K562 (cell line): ENCODE data around the gene TBP. TPM values are rescaled to one million over a fixed set of nuclear protein-coding genes. Genes with fewer than 3 reads are reported as not detected.

Source experiments
- ATAC-seq: fragments of 200-7000 bp; cut with Tn5 transposase; 3 replicates; pipeline ENCODE4 v1.9.1; 2020; ENCODE audit warnings: moderate library complexity
- BruUV-seq: library from RNA; stranded (reverse); fragments of 400-500 nt; replicated peaks from 2 replicates; lab custom pipeline; 2021; lab: Mats Ljungman, UMichigan
- CTCF ChIA-PET: fragments of 300-600 bp; formaldehyde crosslinking; extraction: SDS; loops from one replicate; lab custom pipeline; 2021; ENCODE audit warnings: low intra/inter-chr PET ratio; lab: Yijun Ruan, JAX
- POLR2A ChIA-PET: fragments of 300-600, 350-650 bp; sonication (Branson Sonifier 250); formaldehyde crosslinking; extraction: SDS; loops from one replicate; lab custom pipeline; 2021; ENCODE audit warnings: antibody characterized with exemption, inconsistent platforms; lab: Yijun Ruan, JAX
- DNase-seq, 4 experiments: peaks; one replicate each; pipeline versions ENCODE4 v3.0.0 to v3.0.0-alpha.2; 2011 to 2018; ENCODE audit warnings: low spot score in 3 of 4, mixed read lengths in 3 of 4; ENCODE audit errors: extremely low read depth in 1 of 4
- FAIRE-seq: peaks from 2 replicates; lab custom pipeline; 2011; peaks lifted over from hg19 to GRCh38; lab: Jason Lieb, UNC
- H2AFZ ChIP-seq: 2 replicates; pipeline ENCODE4 v1.6.0; 2011; ENCODE audit warnings: low read depth, low read length, control low read depth, inconsistent platforms
- H3K27ac ChIP-seq: fragments of 200-600 bp; 3 replicates; pipeline ENCODE4 v1.8.0; 2011; ENCODE audit warnings: low read depth, mild to moderate bottlenecking, control low read depth, inconsistent platforms, low read length, moderate library complexity, mixed read lengths; ENCODE audit errors: extremely low read depth
- H3K27me3 ChIP-seq, 2 experiments: fragments of 300-600 bp in 1 of 2; 2 replicates in 1 of 2; 3 replicates in 1 of 2; pipeline versions ENCODE4 v1.6.0 to v1.8.0; 2011; ENCODE audit warnings: inconsistent platforms in 2 of 2, low read length in 2 of 2, mild to moderate bottlenecking in 1 of 2, mixed read lengths in 1 of 2, moderate library complexity in 1 of 2; ENCODE audit not compliant: control insufficient read depth in 2 of 2, insufficient read depth in 2 of 2
- H3K36me3 ChIP-seq: fragments of 300-600 bp; 3 replicates; pipeline ENCODE4 v1.8.0; 2011; ENCODE audit warnings: mild to moderate bottlenecking, low read length, inconsistent platforms; ENCODE audit not compliant: control insufficient read depth, insufficient read depth
- H3K4me1 ChIP-seq, 2 experiments: fragments of 200-600 bp in 1 of 2; replicated peaks in 1 of 2; 2 replicates in 1 of 2; 3 replicates in 1 of 2; pipeline versions ENCODE4 v1.5.1 to v1.8.0; 2011; ENCODE audit warnings: inconsistent platforms in 2 of 2, low read length in 2 of 2, mild to moderate bottlenecking in 1 of 2, mixed read lengths in 1 of 2, moderate library complexity in 1 of 2; ENCODE audit not compliant: control insufficient read depth in 2 of 2, insufficient read depth in 2 of 2
- H3K4me2 ChIP-seq: 2 replicates; pipeline ENCODE4 v1.6.1; 2011; ENCODE audit warnings: low read length, control low read depth, inconsistent platforms, mixed read lengths; ENCODE audit not compliant: insufficient read depth
- H3K4me3 ChIP-seq: fragments of 200-600 bp; sonication (generic), shearing (Covaris generic); 2 replicates; pipeline ENCODE4 v1.5.1; 2016; ENCODE audit warnings: control low read depth, inconsistent platforms
- H3K79me2 ChIP-seq: fragments of 200-600 bp; 3 replicates; pipeline ENCODE4 v1.8.0; 2011; ENCODE audit warnings: low read length, inconsistent platforms; ENCODE audit not compliant: control insufficient read depth, insufficient read depth
- H3K9ac ChIP-seq, 2 experiments: 2 replicates each; pipeline versions ENCODE4 v1.6.0 to v1.6.1; 2011; ENCODE audit warnings: low read depth in 2 of 2, low read length in 2 of 2, control low read depth in 1 of 2, inconsistent platforms in 1 of 2, mild to moderate bottlenecking in 1 of 2, mixed read lengths in 1 of 2; ENCODE audit not compliant: insufficient read depth in 1 of 2
- H3K9me1 ChIP-seq: one replicate; pipeline ENCODE4 v1.6.0; 2011; ENCODE audit warnings: inconsistent platforms, mild to moderate bottlenecking, low read length, moderate library complexity; ENCODE audit not compliant: control insufficient read depth, insufficient read depth
- H3K9me3 ChIP-seq: replicated peaks from 2 replicates; pipeline ENCODE4 v1.5.1; 2011; ENCODE audit warnings: low read depth, low read length, inconsistent platforms; ENCODE audit not compliant: control insufficient read depth, insufficient read depth
- H4K20me1 ChIP-seq: replicated peaks from 2 replicates; pipeline ENCODE4 v1.6.1; 2011; ENCODE audit warnings: low read length, inconsistent platforms, mixed read lengths; ENCODE audit not compliant: control insufficient read depth, insufficient read depth
- BRD4 ChIP-seq: fragments of 200-600 bp; sonication (generic); IDR thresholded peaks from 2 replicates; pipeline ENCODE4 v1.6.1; 2017; ENCODE audit warnings: inconsistent platforms
- C11orf30 ChIP-seq: fragments of 450-650 bp; IDR thresholded peaks from 2 replicates; pipeline ENCODE4 v1.6.1; 2016; ENCODE audit warnings: low read depth, mild to moderate bottlenecking
- CBX5 ChIP-seq: IDR thresholded peaks from 2 replicates; pipeline ENCODE4 v1.6.1; 2014; ENCODE audit warnings: low read depth, borderline replicate concordance
- CHCHD3 ChIP-seq: fragments of 250-450 bp; sonication (Bioruptor Pico); IDR thresholded peaks from 2 replicates; pipeline ENCODE4 v2.1.2; 2022; ENCODE audit warnings: mild to moderate bottlenecking
- DNMT1 ChIP-seq: fragments of 450-650 bp; IDR thresholded peaks from 2 replicates; pipeline ENCODE4 v1.6.1; 2016; ENCODE audit warnings: antibody characterized with exemption, mild to moderate bottlenecking
- MAFF ChIP-seq: IDR thresholded peaks from 2 replicates; pipeline ENCODE4 v1.6.1; 2012; ENCODE audit warnings: low read length, improper control_type of control experiment
- NFATC3 ChIP-seq: fragments of 450-650 bp; IDR thresholded peaks from 2 replicates; pipeline ENCODE4 v1.6.1; 2017; ENCODE audit warnings: mild to moderate bottlenecking
- NFIX ChIP-seq: fragments of 250-450 bp; sonication (Bioruptor Pico); IDR thresholded peaks from 2 replicates; pipeline ENCODE4 v1.4.0; 2020; ENCODE audit warnings: low read depth, mild to moderate bottlenecking, moderate library complexity
- NR2C2 ChIP-seq, 2 experiments: fragments of 200-800 bp in 1 of 2; sonication (Bioruptor generic) in 1 of 2; sonication (generic) in 1 of 2; formaldehyde crosslinking in 1 of 2; IDR thresholded peaks; 2 replicates each; pipeline versions ENCODE4 v1.6.1 to v1.8.0; 2016 to 2022; ENCODE audit warnings: mild to moderate bottlenecking in 1 of 2, missing compliant biosample characterization in 1 of 2, missing genetic modification characterization in 1 of 2, missing genetic modification reagents in 1 of 2
- PRMT5 ChIP-seq: sonication (generic); formaldehyde crosslinking; IDR thresholded peaks from 2 replicates; pipeline ENCODE4 v1.5.0; 2020; ENCODE audit warnings: missing genetic modification reagents
- RFX7 ChIP-seq: fragments of 250-450 bp; sonication (Bioruptor Pico); IDR thresholded peaks from 2 replicates; pipeline ENCODE4 v1.5.1; 2021; ENCODE audit warnings: mild to moderate bottlenecking
- RHOXF2B ChIP-seq: fragments of 250-450 bp; sonication (Bioruptor Pico); conservative IDR thresholded peaks from 2 replicates; pipeline ENCODE4 v1.5.1; 2021
- SAP30 ChIP-seq: fragments of 200-600 bp; sonication (generic); IDR thresholded peaks from 2 replicates; pipeline ENCODE4 v1.6.1; 2012; ENCODE audit warnings: borderline replicate concordance, low read depth, mild to moderate bottlenecking, moderate library complexity, low read length, control low read depth, inconsistent platforms; ENCODE audit not compliant: insufficient read depth, poor library complexity, severe bottlenecking
- SP2 ChIP-seq: IDR thresholded peaks from 2 replicates; pipeline ENCODE4 v1.6.1; 2011; ENCODE audit warnings: mild to moderate bottlenecking, low read depth, low read length, moderate library complexity; ENCODE audit not compliant: poor library complexity, severe bottlenecking; ENCODE audit errors: extremely low read depth
- TCF7 ChIP-seq: sonication (generic); IDR thresholded peaks from 2 replicates; pipeline ENCODE4 v1.6.1; 2016; ENCODE audit warnings: antibody characterized with exemption, borderline replicate concordance
- XRCC5 ChIP-seq: fragments of 200-400 bp; formaldehyde crosslinking; IDR thresholded peaks from 2 replicates; pipeline ENCODE4 v1.6.1; 2017; ENCODE audit warnings: low read depth, mild to moderate bottlenecking, low read length
- ZNF143 ChIP-seq: sonication (generic); formaldehyde crosslinking; IDR thresholded peaks from 2 replicates; pipeline ENCODE4 v1.9.0; 2022; ENCODE audit warnings: mild to moderate bottlenecking, missing genetic modification reagents
- ZNF316 ChIP-seq: fragments of 450-650 bp; IDR thresholded peaks from 2 replicates; pipeline ENCODE4 v1.6.1; 2016
- ZNF644 ChIP-seq: fragments of 200-800 bp; sonication (Bioruptor generic); IDR thresholded peaks from 2 replicates; pipeline ENCODE4 v1.6.1; 2016; ENCODE audit warnings: low read depth, missing genetic modification characterization, missing compliant biosample characterization
- ZNF717 ChIP-seq: fragments of 250-450 bp; sonication (Bioruptor Pico); IDR thresholded peaks from 2 replicates; pipeline ENCODE4 v1.5.0; 2021
- ZNF764 ChIP-seq: fragments of 250-450 bp; sonication (Bioruptor Pico); IDR thresholded peaks from 2 replicates; pipeline ENCODE4 v1.4.0; 2020; ENCODE audit warnings: low read depth, mild to moderate bottlenecking, moderate library complexity
- WGBS: fragments of 100-300 bp; shearing (Covaris generic); methylation state at CpG from one replicate; pipeline ENCODE4 v1.1.6; 2016; ENCODE audit warnings: low coverage, mixed read lengths; ENCODE audit not compliant: insufficient coverage; ENCODE audit errors: missing lambda C conversion rate; 5-methylcytosine and 5-hydroxymethylcytosine counted together
- in situ Hi-C: fragments of 300-500 bp; cut with MboI; formaldehyde crosslinking; loops from 4 replicates; pipeline ENCODE4 v1.15.0; 2018; ENCODE audit warnings: inconsistent platforms, mixed read lengths
- intact Hi-C: fragments of 100-400 bp; cut with micrococcal nuclease; formaldehyde crosslinking; loops from 2 replicates; pipeline ENCODE4 v1.14.2; 2022
- polyA plus RNA-seq, 8 experiments: library from polyadenylated mRNA; depleted of rRNA in 4 of 8; stranded (reverse) in 5 of 8; unstranded in 3 of 8; fragments of >200 nt; fragmentation: Nextera tagmentation in 2 of 8; fragmentation: Illumina TruSeq in 1 of 8; extraction: Ambion mirVana in 2 of 8; extraction: Trizol in 1 of 8; gene quantifications; 2 replicates each; pipeline versions ENCODE4 v1.2.1 to v1.2.3, GENCODE V29; 2011 to 2014; ENCODE audit warnings: inconsistent platforms in 1 of 8, missing spikeins in 1 of 8
- total RNA-seq, 7 experiments: library from RNA; depleted of rRNA in 6 of 7; stranded (reverse); fragments of >200 nt in 6 of 7; fragmentation: Illumina TruSeq in 2 of 7; extraction: Trizol in 2 of 7; gene quantifications; 2 replicates each; pipeline versions ENCODE4 v1.2.1 to v1.2.3, GENCODE V29; 2011 to 2021; ENCODE audit warnings: low replicate concordance in 1 of 7
- TF ChIP-seq, protein P1 (sequence below): fragments of 450-650 bp; IDR thresholded peaks from 2 replicates; pipeline ENCODE4 v1.7.0; 2016; ENCODE audit warnings: borderline replicate concordance
- TF ChIP-seq, protein P2 (sequence below): fragments of 450-650 bp; IDR thresholded peaks from 2 replicates; pipeline ENCODE4 v1.6.1; 2017; ENCODE audit warnings: mild to moderate bottlenecking, moderate library complexity

TBP gene
- total and polyA plus RNA-seq, 9 of the 15 experiments (the other 6 are each of a cell fraction or from before 2014, with no cell fraction given) = 28.5 to 86.1 (median 39.5) TPM

DNA sequence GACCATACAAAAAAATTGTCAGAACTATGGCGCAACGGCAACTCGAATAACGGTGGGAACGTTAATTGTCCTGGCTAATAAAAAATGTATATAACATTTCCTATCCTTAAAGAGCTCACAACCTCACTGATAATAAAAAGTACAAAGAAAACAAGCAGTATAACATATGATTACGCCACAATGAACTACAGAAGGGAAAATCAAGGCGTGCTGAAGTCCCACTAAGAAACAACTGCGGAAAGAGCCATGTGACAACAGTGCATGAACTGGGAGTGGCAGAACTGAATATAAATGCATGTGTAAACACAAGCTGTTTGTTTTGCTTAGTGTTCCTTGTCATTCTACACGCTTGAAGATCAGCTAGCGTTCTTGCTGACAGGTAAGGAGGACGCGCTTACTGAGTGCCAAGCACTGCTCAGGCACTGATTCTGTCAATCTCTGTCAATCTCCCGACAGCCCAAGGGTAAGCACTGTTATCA lies 596 bp upstream of the TBP start:
- in situ Hi-C loops (no loop called here), intact Hi-C loops (loop anchor here (1.0 to 2.0 kb wide), 2 partner anchors 31 to 802 kb away; partner anchors contain the start of genes DYNLT2, ERMARD and PDCD2)
- H3K9me3 ChIP-seq = no peaks in the 10 kb centered on the region
- peaks cover 40% of the 10 kb centered on the region for H4K20me1 ChIP-seq
- POLR2A ChIA-PET = interaction anchor here (0.7 to 2.7 kb wide), 11 partner anchors 9 to 30 kb away, joined by 3 to 19 read pairs (median 5); partner anchors contain the start of gene PDCD2
- H3K4me1 ChIP-seq = peaks cover 3 to 24% of the 10 kb centered on the region in 2 experiments; a peak in 4 of 5 replicates
- no peak for DNase-seq
- H3K27ac ChIP-seq = peak overlapping the region; percentile 90
- no TSS peak for BruUV-seq
- H3K4me3 ChIP-seq = peak overlapping the region; percentile 69
- CTCF ChIA-PET = no interaction called here
- H3K27me3 ChIP-seq = no peaks in the 10 kb centered on the region
- 0% methylated on average over 13 of the region's 13 CpGs for WGBS
- H3K36me3 ChIP-seq = peaks cover 52% of the 10 kb centered on the region
- H3K79me2 ChIP-seq = peaks cover 94% of the 10 kb centered on the region
- H3K9me1 ChIP-seq = no peaks in the 10 kb centered on the region
- peak overlapping the region; percentile 23 to 94; a peak in 3 of 4 replicates for H3K9ac ChIP-seq
- H2AFZ ChIP-seq = peak overlapping the region; percentile 97
- H3K4me2 ChIP-seq = peak overlapping the region; percentile 100
- peak; percentile 54 for ATAC-seq
- peak; percentile 6 for FAIRE-seq
- no peak for TF ChIP-seq DNMT1
- no peak for TF ChIP-seq RFX7 (CRISPR knock-in tag)
- no peak for TF ChIP-seq RHOXF2B (CRISPR knock-in tag)
- no peak for TF ChIP-seq SP2
- TF ChIP-seq, protein P1, sequence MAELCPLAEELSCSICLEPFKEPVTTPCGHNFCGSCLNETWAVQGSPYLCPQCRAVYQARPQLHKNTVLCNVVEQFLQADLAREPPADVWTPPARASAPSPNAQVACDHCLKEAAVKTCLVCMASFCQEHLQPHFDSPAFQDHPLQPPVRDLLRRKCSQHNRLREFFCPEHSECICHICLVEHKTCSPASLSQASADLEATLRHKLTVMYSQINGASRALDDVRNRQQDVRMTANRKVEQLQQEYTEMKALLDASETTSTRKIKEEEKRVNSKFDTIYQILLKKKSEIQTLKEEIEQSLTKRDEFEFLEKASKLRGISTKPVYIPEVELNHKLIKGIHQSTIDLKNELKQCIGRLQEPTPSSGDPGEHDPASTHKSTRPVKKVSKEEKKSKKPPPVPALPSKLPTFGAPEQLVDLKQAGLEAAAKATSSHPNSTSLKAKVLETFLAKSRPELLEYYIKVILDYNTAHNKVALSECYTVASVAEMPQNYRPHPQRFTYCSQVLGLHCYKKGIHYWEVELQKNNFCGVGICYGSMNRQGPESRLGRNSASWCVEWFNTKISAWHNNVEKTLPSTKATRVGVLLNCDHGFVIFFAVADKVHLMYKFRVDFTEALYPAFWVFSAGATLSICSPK = no peak
- peak; percentile 42; the same call in 1 of the 2 replicates for TF ChIP-seq ZNF143 (CRISPR knock-in tag)
- TF ChIP-seq TCF7 = no peak
- TF ChIP-seq NR2C2 (CRISPR knock-in tag; IDR thresholded peaks at IDR 0.05) = no peak
- no peak for TF ChIP-seq NR2C2 (tag; IDR thresholded peaks at IDR 0.05)
- 0 out of 2 replicates have a peak, but pooled peaks have one; percentile 22 for TF ChIP-seq NFATC3
- no peak for TF ChIP-seq ZNF764 (CRISPR knock-in tag)
- TF ChIP-seq BRD4 = no peak
- no peak for TF ChIP-seq MAFF
- TF ChIP-seq XRCC5 = no peak
- no peak for TF ChIP-seq ZNF316
- no peak for TF ChIP-seq CBX5
- TF ChIP-seq ZNF717 = no peak
- no peak for TF ChIP-seq C11orf30
- no peak for TF ChIP-seq CHCHD3 (CRISPR knock-in tag)
- no peak for TF ChIP-seq NFIX
- peak; percentile 89 for TF ChIP-seq SAP30
- TF ChIP-seq PRMT5 = no peak
- no peak for TF ChIP-seq ZNF644 (tag)
- TF ChIP-seq, protein P2, sequence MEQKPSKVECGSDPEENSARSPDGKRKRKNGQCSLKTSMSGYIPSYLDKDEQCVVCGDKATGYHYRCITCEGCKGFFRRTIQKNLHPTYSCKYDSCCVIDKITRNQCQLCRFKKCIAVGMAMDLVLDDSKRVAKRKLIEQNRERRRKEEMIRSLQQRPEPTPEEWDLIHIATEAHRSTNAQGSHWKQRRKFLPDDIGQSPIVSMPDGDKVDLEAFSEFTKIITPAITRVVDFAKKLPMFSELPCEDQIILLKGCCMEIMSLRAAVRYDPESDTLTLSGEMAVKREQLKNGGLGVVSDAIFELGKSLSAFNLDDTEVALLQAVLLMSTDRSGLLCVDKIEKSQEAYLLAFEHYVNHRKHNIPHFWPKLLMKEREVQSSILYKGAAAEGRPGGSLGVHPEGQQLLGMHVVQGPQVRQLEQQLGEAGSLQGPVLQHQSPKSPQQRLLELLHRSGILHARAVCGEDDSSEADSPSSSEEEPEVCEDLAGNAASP = no peak
